ENCODE results near the gene CD9. TPM values are rescaled to one million over a fixed set of nuclear protein-coding genes. Genes with fewer than 3 reads are reported as not detected.

Gene CD9
- total and polyA plus RNA-seq, 8 donors: 25.1 to 108 (median 33.8) TPM

DNA sequence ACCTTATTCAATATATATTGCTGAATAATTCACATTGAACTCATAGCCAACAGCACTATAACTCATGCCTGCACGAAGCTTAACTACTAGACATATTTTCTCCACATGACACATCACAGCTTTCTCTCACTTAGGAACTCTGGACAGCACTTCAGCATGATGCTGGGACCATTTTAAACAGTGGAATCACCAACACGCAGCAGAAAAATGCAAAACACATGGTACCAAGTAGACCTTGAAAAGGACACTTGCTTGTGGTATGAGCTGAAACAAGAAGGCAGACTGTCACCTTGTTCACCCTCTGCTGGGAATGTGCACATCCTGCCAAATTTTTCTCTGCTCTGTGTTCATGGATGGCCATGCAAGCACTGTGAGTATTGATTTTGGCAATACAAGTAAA is 34.8 kb upstream of the CD9 start:
- no peaks in the 10 kb centered on the region for H3K9me3 ChIP-seq
- ATAC-seq (no peak), DNase-seq (no peak), FAIRE-seq (no peak)
- H3K4me3 ChIP-seq: no peak overlapping the region
- H3K27ac ChIP-seq: no peak overlapping the region
- TF ChIP-seq, protein P1, sequence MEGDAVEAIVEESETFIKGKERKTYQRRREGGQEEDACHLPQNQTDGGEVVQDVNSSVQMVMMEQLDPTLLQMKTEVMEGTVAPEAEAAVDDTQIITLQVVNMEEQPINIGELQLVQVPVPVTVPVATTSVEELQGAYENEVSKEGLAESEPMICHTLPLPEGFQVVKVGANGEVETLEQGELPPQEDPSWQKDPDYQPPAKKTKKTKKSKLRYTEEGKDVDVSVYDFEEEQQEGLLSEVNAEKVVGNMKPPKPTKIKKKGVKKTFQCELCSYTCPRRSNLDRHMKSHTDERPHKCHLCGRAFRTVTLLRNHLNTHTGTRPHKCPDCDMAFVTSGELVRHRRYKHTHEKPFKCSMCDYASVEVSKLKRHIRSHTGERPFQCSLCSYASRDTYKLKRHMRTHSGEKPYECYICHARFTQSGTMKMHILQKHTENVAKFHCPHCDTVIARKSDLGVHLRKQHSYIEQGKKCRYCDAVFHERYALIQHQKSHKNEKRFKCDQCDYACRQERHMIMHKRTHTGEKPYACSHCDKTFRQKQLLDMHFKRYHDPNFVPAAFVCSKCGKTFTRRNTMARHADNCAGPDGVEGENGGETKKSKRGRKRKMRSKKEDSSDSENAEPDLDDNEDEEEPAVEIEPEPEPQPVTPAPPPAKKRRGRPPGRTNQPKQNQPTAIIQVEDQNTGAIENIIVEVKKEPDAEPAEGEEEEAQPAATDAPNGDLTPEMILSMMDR (IDR thresholded peaks at IDR 0.05): no peak
- no peaks in the 10 kb centered on the region for H3K4me1 ChIP-seq
- 72 to 75% methylated on average over 2 of the region's 2 CpGs for WGBS, 2 donors
- intact Hi-C loops (cut with DNase I): no loop called here
- H3K36me3 ChIP-seq: no peaks in the 10 kb centered on the region
- H3K27me3 ChIP-seq: no peaks in the 10 kb centered on the region

DNA sequence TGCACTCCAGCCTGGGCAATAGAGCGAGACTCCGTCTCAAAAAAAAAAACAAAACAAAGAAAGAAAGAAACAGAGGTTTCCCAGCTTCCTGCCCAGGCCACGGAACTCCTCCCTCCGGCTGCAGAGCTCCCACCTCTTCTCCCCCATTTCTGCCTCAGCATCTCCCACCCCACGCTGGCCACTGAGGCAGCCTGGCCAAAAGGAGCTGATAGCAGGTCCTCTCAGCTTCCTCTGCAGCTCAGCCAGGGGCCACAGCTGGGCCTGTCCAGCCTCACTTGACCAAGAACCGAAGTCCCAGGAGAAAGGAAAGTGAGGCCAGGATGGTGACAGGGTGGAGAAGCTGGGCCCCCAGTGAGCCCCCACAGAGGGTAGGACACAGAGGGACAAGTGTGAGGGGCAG is 33.4 kb upstream of the CD9 start:
- intact Hi-C loops (cut with DNase I): no loop called here
- no peak overlapping the region for H3K4me3 ChIP-seq
- H3K27me3 ChIP-seq: no peaks in the 10 kb centered on the region
- peak overlapping the region in 2 of 4 donors; percentile 63 to 74 for H3K27ac ChIP-seq
- DNase-seq (no peak), ATAC-seq (no peak), FAIRE-seq (no peak)
- no peaks in the 10 kb centered on the region for H3K36me3 ChIP-seq
- TF ChIP-seq, protein P1 (IDR thresholded peaks at IDR 0.05): no peak
- no peaks in the 10 kb centered on the region for H3K4me1 ChIP-seq
- WGBS, 2 donors: 90 to 92% methylated on average over 6 of the region's 6 CpGs
- no peaks in the 10 kb centered on the region for H3K9me3 ChIP-seq

DNA sequence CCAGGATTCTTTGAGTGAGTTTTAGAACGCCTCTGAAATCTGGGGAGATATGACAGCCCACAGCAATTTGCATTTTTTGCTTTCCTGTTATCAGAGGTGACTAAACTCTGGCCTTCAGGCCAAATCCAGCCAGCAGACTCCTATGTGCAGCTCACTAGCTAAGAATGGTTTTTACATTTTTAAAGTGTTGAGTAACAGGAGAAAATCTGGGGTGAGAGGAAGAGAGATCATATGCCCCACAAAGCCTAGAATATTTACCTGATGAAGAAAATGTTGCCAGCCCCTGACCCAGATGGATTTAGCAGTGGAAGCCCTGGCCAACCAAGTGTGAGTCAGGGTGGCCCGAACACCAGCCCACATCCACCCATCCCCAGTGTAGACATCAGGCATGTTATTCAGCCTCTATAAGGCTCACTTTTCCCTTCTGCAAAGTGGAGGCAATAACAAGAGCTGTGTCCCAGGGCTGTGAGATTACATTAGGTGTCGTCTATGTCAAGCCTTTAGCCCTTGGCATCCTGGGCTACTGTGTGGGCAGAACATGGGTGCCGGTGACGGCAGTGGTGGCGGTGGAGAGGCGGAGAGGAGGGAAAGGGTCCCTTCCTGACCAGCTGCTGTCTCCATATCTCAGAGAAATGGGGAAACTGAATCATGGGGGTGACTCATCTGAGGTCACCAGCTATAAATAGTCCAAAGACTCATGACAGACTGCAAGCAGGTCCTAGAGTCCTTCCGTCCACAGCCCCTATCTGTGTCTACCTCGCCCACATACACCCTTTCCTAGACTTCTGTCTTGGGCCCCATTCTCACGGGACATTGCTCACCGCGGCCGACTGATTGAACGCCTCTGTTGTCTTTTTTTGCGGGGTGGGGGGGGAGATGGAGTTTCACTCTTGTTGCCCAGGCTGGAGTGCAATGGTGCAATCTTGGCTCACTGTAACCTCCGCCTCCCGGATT is 32.6 kb upstream of the CD9 start:
- H3K9me3 ChIP-seq: no peaks in the 10 kb centered on the region
- H3K27me3 ChIP-seq: no peaks in the 10 kb centered on the region
- WGBS, 2 donors: 73 to 81% methylated on average over 17 of the region's 17 CpGs
- TF ChIP-seq, protein P1 (IDR thresholded peaks at IDR 0.05): no peak
- no peaks in the 10 kb centered on the region for H3K4me1 ChIP-seq
- FAIRE-seq (no peak), DNase-seq (peak in 1 of 6 donors; percentile 67), ATAC-seq (peak; percentile 56 to 90 (median 77))
- no peaks in the 10 kb centered on the region for H3K36me3 ChIP-seq
- peak overlapping the region in 2 of 4 donors; percentile 63 to 74 for H3K27ac ChIP-seq
- intact Hi-C loops (cut with DNase I): no loop called here
- no peak overlapping the region for H3K4me3 ChIP-seq

DNA sequence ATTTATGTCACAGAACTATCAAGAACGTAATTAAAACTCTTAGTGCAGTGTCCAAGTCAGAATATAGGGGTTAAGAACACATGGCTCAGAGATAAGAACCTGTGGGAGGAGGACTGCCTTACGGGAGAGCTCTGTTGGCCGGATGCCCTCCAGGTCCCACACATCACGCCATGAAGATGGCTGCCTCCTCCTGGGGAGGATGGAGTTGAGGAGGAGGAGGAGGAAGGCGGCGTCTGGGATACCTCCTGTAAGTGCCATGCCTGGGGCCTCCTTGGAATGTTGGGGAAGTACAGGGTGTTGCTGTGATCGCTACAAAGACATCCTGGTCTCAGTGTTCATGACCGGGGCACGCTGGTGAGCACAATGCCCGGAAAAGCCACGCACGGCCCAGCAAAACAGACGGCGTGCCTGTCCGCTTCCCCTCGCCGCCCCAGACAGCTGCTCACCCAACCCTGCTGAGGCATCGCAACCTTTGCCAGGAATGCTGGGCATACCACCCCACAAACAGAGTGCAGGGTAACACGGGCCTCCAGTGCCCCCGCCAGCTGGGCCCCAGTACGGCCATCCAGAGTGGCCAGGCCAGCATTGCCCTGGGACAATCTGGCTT is 28.7 kb upstream of the CD9 start:
- intact Hi-C loops (cut with DNase I): no loop called here
- FAIRE-seq (no peak), DNase-seq (no peak), ATAC-seq (no peak)
- no peaks in the 10 kb centered on the region for H3K9me3 ChIP-seq
- H3K4me3 ChIP-seq: no peak overlapping the region
- TF ChIP-seq, protein P1 (IDR thresholded peaks at IDR 0.05): no peak
- H3K27ac ChIP-seq: no peak overlapping the region
- H3K36me3 ChIP-seq: no peaks in the 10 kb centered on the region
- H3K27me3 ChIP-seq: no peaks in the 10 kb centered on the region
- no peaks in the 10 kb centered on the region for H3K4me1 ChIP-seq
- WGBS, 2 donors: 75 to 78% methylated on average over 21 of the region's 21 CpGs

All from pancreas (tissue), 10 donors.